NCI-H146 treated with DMSO at 0.1 percent for 48 hours (cell line): Measurements from ENCODE around the gene PRKCH.
"Not testable (repeated sequence)": the region's sequence is repeated elsewhere in the genome, so short reads cannot be mapped to it uniquely, and the experiment has no call there.

Source experiments
- DNase-seq: peaks from one replicate; lab custom pipeline; 2025; ENCODE audit not compliant: unreplicated experiment; lab: John Stamatoyannopoulos, UW

PRKCH gene

DNA sequence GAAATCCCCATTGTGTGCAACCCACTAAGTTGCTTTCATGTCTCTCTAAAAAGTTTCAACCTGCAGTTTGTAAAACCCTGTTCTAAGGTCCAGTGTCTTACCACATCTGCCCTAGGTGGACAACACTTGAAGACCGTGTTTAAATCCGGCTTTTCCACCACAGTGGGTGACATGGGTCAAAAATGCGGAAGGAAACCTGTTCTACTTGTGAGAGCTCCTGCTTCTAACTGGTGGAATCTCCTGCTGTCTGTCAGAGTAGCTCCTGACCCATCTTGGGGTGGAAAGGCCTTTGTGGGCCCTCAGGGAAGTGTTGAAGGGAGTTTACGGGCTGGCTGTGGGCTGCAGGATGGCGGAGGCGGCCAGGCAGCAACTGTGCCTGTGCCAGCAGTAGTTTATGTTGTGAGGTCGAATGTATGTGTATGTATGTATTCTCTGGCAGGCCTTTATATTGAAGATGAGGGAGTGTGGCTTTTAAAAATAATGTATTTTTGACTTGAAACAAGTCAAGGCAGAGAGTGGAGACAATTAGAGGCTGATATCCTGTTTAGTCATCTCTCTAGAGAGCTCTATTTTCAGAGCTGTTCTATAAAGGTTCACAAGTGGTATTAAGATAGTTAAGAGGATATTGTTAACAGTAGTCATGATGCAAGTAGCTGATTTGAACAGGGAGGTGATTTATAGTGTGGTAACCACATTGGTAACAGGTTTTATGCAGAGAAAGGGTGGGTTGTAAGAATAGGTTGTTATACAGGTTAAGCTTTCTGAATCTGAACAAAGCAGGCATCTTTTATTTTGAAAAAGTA, 67.0 kb downstream of the PRKCH start:
- no peak for DNase-seq

DNA sequence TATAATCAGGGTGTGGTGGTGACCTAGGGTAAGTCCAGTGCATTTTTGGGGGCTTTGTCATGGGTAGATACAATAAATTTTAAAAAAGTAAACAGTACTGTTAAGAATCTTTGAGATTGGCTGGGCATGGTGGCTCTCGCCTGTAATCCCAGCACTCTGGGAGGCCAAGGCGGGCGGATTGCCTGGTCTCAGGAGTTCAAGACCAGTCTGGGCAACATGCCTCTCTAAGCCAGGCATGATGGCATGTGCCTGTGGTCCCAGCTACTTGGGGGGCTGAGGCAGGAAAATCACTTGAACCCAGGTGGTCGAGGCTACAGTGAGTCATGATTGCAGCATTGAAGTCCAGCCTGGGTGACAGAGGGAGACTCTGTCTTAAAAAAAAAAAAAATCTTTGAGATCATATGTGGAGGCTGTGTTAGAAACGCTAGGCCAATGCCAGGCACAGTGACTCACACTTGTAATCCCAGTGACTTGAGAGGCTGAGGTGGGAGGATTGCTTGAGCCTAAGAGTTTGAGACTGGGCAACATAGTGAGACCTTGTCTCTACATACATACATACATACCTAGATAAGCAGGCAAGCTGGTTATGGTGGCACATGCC, 67.7 kb downstream of the PRKCH start:
- no peak for DNase-seq

DNA sequence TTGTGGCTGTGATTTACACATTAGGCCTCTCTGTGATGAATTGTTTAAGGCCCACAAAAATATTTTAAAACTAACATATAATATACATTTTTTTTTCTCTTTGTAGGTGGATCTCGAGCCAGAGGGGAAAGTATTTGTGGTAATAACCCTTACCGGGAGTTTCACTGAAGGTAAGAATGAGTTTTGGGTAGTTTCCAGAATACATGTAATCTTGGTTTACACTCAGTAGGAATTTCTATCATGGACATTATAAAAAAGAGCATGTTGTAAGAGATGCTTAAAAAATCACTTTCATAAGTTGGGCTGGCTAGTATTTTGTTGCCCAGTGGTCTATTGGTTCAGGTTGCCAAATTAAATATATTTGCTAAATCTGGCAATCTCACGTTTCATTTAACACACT, 69.7 kb downstream of the PRKCH start:
- DNase-seq, result no peak

DNA sequence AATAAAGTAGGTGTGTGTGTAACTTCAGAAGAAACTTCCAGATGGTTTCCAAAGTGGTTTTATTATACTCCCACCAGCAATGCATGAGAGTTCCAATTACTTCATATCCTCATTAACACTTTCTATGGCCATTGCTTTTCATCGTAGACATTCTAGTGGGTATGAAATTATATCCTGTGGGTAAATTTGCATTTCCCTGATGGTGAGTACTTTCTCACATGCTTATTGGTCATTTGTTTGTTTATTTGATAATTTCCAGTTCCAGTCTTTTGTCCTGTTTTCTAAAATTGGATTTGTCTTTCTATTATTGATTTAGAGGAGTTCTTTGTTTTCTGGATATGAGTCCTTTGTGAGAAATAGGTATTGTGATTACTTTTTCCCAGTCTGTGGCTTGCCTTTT, 70.9 kb downstream of the PRKCH start:
- no peak for DNase-seq

- DNase-seq, result no peak
These were observed 73.2 kb downstream of the PRKCH start for GRCh38 chr14:61394542-61394941.

DNA sequence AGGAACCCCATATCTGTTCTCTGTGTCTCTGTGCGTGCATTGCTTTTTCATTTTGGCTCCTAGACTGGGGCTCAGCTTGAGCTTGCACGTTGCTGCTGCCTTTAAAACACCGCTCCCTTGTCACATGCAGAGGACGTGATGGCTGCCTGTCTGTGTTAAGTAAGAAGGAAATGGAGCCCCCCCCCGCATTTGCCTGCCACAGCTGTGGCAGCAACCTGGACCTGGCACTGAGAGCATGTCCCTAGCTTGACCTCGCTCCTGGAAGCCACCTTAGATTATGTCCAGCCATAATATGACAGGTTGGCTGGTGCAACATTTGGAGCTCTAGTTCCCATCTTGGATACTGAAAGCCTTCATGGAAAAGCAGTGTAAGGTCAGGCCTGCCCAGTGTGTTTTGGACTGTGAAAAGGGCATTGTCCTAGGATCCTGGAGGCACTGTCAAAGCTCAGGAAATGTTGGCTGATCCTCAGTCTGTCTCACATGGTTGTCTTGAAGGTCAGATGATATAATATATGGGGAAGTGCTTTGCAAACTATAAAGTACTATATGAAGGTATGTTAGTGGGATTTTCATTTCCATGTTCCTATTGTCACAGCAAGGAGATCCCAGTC, 73.8 kb downstream of the PRKCH start:
- no peak for DNase-seq

DNA sequence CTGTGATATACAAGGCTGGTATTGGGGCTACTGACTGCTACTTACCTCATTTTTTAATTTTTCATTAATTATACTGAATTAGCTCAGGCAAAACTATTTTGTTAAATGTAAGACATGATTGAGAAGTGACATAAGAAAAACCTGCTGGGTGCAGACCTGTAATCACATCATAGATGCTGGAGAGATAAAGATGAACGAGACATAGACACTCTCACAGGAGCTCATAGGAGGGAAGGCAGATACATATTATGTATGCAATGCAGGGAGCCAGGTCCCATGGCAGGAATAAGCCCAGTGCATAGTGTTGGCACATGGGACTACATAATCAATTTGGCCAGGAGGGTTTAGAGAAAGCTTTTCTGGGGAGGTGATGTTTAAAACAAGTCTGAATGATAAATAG, 74.9 kb downstream of the PRKCH start:
- no peak for DNase-seq

DNA sequence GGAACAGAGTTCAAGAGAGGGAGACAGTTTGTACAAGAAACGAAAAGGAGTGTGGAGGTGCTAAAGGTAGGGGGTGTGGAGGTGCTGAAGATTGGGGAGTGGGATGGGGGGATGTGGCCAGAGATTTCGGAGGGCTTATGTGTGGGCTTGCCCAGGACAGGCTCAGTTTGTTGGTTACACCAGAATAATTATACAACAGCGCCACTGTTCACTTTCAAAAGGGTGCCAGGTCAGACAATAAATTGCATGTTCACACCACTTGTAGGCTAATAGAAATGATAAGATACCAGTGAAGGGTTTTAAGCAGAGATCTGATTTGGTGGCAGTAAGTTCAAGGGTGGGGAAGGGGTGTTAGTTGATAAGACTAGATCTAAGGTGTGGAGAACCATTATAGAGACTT, 75.3 kb downstream of the PRKCH start:
- no peak for DNase-seq

- no peak for DNase-seq
These were observed 76.2 kb downstream of the PRKCH start for GRCh38 chr14:61397615-61398014.

- no peak for DNase-seq
These were observed 76.8 kb downstream of the PRKCH start for GRCh38 chr14:61398221-61398620.

GRCh38 chr14:61399365-61399764, 78.0 kb downstream of the PRKCH start:
- DNase-seq, result no peak

DNA sequence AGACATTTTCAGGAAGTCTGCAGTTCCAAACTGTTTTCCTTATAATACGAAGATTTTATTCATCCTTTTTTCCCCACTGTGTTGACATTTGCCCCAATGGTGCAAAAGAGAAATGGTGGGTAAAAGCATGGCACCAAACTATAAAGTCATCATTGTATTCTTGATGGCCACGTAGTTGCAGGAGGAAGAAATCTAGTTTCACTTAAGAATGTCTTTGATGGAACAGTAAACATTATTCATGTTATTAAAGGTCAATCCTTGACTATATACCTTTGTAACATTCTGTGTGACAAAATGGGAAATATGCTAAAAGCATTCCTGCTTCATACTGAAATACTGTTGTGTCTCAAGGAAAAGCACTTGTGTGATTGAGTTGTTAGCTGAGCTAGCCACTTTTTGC, 80.1 kb downstream of the PRKCH start:
- no peak for DNase-seq

GRCh38 chr14:61403411-61403810, 82.0 kb downstream of the PRKCH start:
- DNase-seq, result no peak

- DNase-seq, result no peak
These were observed 83.3 kb downstream of the PRKCH start for GRCh38 chr14:61404637-61405036.

DNA sequence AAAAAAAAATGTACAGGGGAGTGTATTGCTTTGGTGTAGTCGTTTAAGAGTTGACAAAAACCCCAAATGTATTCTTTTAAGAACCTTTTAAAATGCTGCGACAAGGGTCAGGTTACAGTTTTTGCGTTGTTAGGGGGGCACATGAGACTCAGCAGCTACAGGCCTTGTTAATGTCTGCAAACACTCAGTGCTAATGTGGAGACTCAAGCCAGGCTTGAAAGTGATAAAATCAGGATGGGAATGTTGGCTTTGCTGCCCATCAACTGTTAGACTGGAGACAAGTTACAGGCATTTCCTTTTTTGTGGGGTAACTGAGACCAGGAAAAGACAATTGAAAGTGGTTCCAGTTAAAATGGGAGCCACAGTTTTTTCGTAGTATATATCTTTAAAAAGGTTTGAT, 84.8 kb downstream of the PRKCH start:
- no peak for DNase-seq

DNA sequence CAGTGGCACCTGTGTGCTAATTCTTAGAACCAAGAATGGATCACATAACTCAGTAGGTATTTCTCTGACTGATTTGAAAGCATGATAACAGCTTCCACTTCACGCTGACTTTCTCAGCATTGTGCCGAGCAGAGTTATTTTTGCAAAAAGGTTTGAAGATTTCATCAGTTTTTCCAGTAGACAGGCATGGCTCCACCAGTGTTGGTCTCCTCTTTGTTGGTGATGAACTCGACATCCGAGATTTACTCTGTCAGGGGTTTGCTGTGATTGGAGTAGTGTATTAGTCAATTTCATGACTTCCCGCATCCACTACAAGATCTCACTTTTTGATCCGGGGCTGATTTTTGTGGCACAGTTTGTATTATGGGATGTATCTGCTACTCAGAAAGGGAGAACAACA, 85.3 kb downstream of the PRKCH start:
- no peak for DNase-seq

- no peak for DNase-seq
These were observed 87.1 kb downstream of the PRKCH start for GRCh38 chr14:61408498-61408897.

DNA sequence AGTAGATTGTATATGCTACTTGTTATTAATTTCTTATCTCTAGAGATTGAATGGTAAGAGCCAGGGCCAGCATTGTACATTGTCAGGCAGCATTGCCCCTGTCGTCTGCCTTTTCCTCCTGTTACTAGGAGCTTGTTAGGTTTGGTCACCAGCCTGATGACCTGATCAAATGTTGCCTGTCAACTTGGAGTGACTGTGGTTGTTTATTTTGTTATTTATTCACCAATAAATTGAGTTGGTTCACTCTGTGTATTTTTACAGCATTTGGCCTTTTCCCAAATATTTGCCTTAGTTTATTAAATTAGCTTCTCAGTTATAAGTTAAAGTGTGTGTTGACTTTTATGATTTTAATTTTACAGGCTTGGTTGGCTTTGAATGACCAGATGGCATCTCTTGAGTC, 88.4 kb downstream of the PRKCH start:
- DNase-seq, result no peak

- DNase-seq, result not testable (repeated sequence)
These were observed 94.6 kb downstream of the PRKCH start for GRCh38 chr14:61415934-61416333.

DNA sequence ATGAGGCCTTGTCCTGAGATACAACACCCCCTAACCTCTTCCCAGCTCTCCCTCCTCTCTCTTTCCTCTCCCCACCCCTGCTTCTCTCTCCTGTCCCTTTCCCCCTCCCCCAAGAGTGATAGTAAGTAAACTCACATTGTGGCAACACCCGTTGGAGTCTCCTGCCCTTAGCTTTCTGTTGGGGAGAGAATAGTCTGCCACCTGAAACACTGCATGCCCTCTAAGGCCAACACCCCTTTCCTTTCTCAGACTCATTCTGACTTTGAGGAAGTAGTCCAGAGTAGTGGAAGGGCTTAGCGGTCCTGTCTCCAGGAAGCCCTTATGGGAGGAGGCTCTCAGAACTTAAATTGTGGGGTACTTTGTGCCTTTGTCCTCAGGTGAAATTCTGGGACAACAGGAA, 95.2 kb downstream of the PRKCH start:
- no peak for DNase-seq

DNA sequence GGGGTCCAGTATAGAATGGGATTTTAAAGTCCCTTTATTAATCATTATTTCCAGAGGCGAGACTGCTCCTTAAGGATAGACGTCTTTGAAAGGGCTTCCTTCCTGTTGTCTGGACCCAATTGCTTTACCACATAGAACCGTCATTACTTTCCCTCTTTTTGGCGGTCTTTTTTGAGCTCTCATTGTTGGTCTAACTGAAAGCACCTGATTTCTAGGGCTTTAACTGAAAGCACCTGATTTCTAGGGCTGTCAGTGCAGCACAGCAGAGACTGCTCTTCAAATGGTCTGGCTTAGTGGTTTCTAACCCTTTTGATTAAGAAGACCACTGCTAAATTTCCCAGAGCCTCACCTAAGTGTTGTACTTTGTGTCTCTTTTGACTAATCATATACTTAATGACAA, 95.8 kb downstream of the PRKCH start:
- no peak for DNase-seq

DNA sequence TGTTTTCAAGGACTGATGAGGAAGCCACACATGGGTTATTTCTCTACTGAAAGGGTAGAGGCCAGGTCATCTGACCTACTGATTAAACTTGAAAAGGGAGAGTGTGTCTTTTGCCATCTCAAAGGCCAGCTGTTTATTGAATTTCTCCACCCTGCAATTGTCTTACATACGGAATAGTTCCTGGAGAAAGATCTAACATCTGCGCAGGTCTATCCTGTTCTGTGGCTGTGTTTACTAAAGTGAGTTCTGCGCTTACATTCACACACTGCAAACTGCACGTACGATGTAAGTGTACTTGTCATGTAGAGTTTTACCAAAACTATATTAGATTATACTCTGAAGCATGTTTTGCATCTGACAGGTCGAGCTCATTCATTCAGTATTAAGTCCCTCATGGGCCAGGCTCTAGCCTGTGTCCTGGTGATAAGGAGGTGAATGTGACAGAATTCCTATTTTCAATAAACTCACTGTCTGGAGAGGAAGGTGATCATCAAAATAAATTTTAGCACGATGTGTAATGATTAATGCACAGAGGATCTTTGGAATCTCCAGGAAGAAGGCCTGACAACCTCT, 96.6 kb downstream of the PRKCH start:
- no peak for DNase-seq
